WERI-Rb-1 (cell line): ENCODE results near the gene BBX.

Experiments used
- DNase-seq: peaks from one replicate; pipeline ENCODE4 v3.0.0-alpha.2; 2020
- H3K27ac ChIP-seq: fragments of 250-450 bp; sonication (Bioruptor Pico); 2 replicates; pipeline ENCODE4 v1.5.1; 2020; ENCODE audit warnings: mild to moderate bottlenecking, moderate library complexity
- H3K27me3 ChIP-seq: fragments of 250-450 bp; sonication (Bioruptor Pico); 2 replicates; pipeline ENCODE4 v1.5.1; 2021; ENCODE audit warnings: mild to moderate bottlenecking, low read depth, moderate library complexity; ENCODE audit not compliant: insufficient read depth, severe bottlenecking
- H3K36me3 ChIP-seq: fragments of 250-450 bp; sonication (Bioruptor Pico); 2 replicates; pipeline ENCODE4 v1.5.1; 2020; ENCODE audit warnings: mild to moderate bottlenecking, moderate library complexity
- H3K4me3 ChIP-seq: 2 replicates; pipeline ENCODE4 v1.5.1; 2011; ENCODE audit warnings: low read depth, mild to moderate bottlenecking, control low read depth, low read length
- H3K9me3 ChIP-seq: fragments of 250-450 bp; sonication (Bioruptor Pico); 2 replicates; pipeline ENCODE4 v1.5.1; 2021; ENCODE audit warnings: mild to moderate bottlenecking, moderate library complexity; ENCODE audit not compliant: severe bottlenecking
- TF ChIP-seq, protein P1 (sequence below): IDR thresholded peaks from 2 replicates; pipeline ENCODE4 v1.5.1; 2011; ENCODE audit warnings: low read depth, mild to moderate bottlenecking, control low read depth, inconsistent platforms, low read length

BBX gene

DNA sequence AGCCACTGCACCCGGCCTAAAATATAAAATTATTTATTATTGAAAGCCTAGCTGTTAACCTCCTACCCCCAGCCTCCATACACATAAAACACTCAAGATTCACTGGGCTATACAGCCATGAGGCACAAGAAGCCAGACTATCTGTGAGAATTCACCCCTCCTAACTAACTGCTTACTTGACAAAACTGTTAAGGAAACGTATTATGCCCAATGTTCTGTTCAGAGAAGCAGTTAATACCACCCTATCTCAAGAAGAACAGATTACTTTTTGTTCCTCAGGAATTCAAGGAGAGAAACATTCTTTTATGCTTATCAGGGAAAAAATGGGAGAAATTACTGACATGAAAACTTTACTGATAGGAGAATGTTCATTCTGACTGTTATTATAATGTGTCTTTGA lies 144.1 kb downstream of the BBX start:
- Histone ChIP-seq H3K9me3 (no peaks in the 10 kb centered on the region), H3K36me3 (no peaks in the 10 kb centered on the region), H3K4me3 (no peak overlapping the region), H3K27me3 (no peaks in the 10 kb centered on the region), H3K27ac (no peak overlapping the region)
- DNase-seq = no peak
- TF ChIP-seq, protein P1, sequence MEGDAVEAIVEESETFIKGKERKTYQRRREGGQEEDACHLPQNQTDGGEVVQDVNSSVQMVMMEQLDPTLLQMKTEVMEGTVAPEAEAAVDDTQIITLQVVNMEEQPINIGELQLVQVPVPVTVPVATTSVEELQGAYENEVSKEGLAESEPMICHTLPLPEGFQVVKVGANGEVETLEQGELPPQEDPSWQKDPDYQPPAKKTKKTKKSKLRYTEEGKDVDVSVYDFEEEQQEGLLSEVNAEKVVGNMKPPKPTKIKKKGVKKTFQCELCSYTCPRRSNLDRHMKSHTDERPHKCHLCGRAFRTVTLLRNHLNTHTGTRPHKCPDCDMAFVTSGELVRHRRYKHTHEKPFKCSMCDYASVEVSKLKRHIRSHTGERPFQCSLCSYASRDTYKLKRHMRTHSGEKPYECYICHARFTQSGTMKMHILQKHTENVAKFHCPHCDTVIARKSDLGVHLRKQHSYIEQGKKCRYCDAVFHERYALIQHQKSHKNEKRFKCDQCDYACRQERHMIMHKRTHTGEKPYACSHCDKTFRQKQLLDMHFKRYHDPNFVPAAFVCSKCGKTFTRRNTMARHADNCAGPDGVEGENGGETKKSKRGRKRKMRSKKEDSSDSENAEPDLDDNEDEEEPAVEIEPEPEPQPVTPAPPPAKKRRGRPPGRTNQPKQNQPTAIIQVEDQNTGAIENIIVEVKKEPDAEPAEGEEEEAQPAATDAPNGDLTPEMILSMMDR = no peak

DNA sequence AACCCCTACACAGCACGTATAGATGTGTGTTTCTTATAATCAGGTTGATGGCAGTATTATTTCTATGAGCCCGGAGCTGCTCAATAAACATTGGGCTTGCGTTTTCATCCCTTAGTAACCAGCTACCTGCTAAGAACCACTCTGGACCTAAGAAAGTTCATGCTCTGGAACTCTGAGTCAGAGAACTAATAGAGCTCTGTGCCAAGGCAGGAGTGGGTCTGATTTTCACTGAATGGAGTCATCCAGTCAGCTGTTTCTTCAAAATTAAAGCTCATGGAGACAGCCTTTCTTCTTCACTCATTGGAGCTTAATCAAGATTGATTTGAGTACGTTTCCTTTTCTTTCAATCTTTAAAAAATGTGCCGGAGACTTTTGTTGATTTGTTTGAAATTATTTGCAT lies 145.7 kb downstream of the BBX start:
- no peaks in the 10 kb centered on the region for H3K36me3 ChIP-seq
- no peaks in the 10 kb centered on the region for H3K27me3 ChIP-seq
- TF ChIP-seq, protein P1 = no peak
- no peak overlapping the region for H3K27ac ChIP-seq
- DNase-seq = no peak
- no peaks in the 10 kb centered on the region for H3K9me3 ChIP-seq
- no peak overlapping the region for H3K4me3 ChIP-seq

DNA sequence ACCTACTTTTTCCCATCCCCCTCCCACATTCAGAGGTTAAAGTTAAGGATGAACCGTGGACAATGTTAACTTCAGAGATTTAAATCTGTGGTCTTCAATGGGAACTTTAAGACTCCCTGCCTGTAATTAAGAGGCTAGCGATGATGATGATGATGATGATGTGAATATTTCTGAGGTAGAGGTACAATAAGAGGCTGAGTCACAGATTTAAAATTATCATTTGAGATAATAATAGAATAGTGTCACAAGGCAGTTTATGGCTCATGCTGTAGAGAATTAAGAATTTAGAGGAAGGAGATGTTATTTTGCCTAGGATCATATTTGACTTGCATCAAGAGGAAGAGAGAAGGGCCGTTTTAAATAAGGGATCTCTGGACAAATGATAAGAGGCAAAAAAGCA lies 146.2 kb downstream of the BBX start:
- DNase-seq = no peak
- Histone ChIP-seq H3K27ac (no peak overlapping the region), H3K27me3 (no peaks in the 10 kb centered on the region), H3K36me3 (no peaks in the 10 kb centered on the region), H3K9me3 (no peaks in the 10 kb centered on the region), H3K4me3 (no peak overlapping the region)
- TF ChIP-seq, protein P1 = no peak

DNA sequence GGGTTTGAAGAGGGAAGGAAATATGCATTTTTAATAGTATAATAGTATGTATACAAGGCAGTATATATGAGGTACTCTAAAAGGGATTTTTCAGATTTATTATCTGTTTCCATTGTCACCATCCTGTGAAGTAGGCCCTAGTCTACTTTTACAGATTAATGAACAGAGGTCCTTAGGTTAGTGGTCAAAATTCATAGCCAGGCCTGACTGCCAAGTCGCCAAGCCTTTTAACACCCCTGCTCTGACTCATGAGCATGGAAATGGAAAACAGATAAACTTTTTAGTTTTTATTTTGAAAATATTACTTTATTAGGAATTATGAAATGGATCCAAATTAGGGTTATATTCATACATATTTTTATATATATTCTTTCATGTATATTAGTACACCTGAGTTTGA lies 146.9 kb downstream of the BBX start:
- TF ChIP-seq, protein P1 = no peak
- Histone ChIP-seq H3K9me3 (no peaks in the 10 kb centered on the region), H3K36me3 (no peaks in the 10 kb centered on the region), H3K27me3 (no peaks in the 10 kb centered on the region), H3K27ac (no peak overlapping the region), H3K4me3 (no peak overlapping the region)
- DNase-seq = no peak

DNA sequence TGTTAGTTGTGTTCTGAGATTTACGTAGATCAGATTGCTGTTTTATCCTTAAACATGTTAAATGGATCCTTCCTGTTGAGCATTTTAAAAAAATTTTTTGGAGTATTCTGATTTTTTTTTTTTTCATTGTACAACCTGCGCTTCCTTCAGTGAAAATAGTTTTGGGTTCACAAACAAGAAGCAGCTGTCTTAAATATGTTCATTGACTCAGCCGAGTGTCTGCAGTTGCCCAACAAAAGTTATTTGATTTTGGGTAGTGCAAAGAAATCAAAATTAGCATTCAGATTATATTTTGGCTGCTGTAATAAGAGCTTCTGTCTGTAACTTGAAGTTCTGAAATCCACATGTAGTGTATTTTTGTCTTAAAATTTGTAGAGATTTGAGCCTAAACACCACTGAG lies 148.2 kb downstream of the BBX start:
- no peaks in the 10 kb centered on the region for H3K36me3 ChIP-seq
- no peak overlapping the region for H3K4me3 ChIP-seq
- no peak overlapping the region for H3K27ac ChIP-seq
- H3K9me3 ChIP-seq = no peaks in the 10 kb centered on the region
- DNase-seq = no peak
- TF ChIP-seq, protein P1 = no peak
- H3K27me3 ChIP-seq = no peaks in the 10 kb centered on the region

DNA sequence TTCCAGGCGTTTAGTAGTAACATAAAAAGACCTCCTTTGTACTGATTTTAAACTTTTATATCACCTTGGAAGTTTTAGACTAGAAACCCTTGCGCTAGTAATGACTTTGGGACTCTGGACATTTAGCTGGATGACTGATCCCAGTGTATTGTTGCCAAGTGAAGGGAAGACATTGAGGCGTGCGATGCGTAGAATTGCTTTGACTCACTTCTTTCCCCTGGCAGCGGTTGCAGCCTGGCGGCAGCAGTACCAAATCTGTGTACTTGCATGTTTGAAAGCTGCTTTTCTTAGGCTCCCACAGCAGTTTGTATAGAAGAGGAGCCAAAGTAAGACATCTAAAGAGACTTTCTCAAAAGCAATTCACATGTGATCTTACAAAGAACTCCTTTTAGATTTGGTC lies 151.6 kb downstream of the BBX start:
- Histone ChIP-seq H3K4me3 (no peak overlapping the region), H3K9me3 (no peaks in the 10 kb centered on the region), H3K27me3 (no peaks in the 10 kb centered on the region), H3K27ac (no peak overlapping the region), H3K36me3 (no peaks in the 10 kb centered on the region)
- TF ChIP-seq, protein P1 = no peak
- DNase-seq = no peak
